NCI-H460 (cell line): Measurements from ENCODE around the gene DCLRE1A. TPM values are rescaled to one million over a fixed set of nuclear protein-coding genes. Genes with fewer than 3 reads are reported as not detected.

Experiments
- DNase-seq: peaks from one replicate; pipeline ENCODE4 v3.0.0-alpha.2; 2016; ENCODE audit warnings: low read depth; ENCODE audit errors: extremely low read depth
- polyA plus RNA-seq: library from polyadenylated mRNA; depleted of rRNA; stranded (reverse); fragments of >200 nt; gene quantifications from 2 replicates; pipeline ENCODE4 v1.2.3, GENCODE V29; 2014; cell fraction: nucleus; rRNA removed
- total RNA-seq: library from RNA; depleted of rRNA; stranded (reverse); fragments of >200 nt; shearing (Covaris generic); gene quantifications from 2 replicates; pipeline ENCODE4 v1.2.3, GENCODE V29; 2014; rRNA removed

The DCLRE1A gene
- 22.3 and 23.5 TPM in 2 replicates for total RNA-seq
- polyA plus RNA-seq = 16.1 and 21.0 TPM in 2 replicates

- DNase-seq = peak; percentile 69
Observed at GRCh38 chr10:113854013-113854760, at the start of gene DCLRE1A, which contains the start of gene NHLRC2. DCLRE1A (minus strand) TSS chr10:113854082; CDS start chr10:113853182, 900 bp downstream. NHLRC2 (plus strand) TSS chr10:113854661; CDS start chr10:113854873, 212 bp downstream.

DNA sequence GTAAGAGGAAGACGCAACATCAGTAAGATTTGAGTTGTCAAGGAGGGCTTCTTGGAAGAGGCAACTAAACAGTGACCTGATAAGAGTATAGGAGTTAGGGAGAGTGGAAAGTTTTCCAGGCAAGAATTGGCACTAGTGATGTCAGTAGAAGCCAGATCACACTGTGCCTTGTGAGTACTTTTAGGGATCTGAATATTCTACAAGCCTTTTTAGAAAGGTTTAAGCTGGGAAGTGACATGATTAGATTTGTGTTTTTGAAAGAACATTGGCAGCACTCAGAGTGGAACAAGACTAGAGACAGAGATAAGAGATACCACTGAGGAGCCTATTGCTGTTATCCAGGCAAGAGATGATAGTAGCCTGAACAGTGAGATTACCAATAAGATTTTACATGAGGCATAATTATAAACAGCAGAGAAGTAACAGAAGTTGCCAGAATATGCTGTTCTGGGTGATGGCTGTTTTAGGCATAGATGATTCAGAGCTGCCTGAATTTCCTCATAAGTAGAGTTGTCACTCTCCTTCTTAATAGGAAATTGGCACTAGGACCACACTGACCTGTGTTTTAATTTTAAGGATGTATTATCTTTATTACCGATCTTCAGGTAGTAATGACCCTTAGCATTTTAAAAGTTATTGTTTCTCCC lies 46.2 kb upstream of the DCLRE1A start:
- no peak for DNase-seq

DNA sequence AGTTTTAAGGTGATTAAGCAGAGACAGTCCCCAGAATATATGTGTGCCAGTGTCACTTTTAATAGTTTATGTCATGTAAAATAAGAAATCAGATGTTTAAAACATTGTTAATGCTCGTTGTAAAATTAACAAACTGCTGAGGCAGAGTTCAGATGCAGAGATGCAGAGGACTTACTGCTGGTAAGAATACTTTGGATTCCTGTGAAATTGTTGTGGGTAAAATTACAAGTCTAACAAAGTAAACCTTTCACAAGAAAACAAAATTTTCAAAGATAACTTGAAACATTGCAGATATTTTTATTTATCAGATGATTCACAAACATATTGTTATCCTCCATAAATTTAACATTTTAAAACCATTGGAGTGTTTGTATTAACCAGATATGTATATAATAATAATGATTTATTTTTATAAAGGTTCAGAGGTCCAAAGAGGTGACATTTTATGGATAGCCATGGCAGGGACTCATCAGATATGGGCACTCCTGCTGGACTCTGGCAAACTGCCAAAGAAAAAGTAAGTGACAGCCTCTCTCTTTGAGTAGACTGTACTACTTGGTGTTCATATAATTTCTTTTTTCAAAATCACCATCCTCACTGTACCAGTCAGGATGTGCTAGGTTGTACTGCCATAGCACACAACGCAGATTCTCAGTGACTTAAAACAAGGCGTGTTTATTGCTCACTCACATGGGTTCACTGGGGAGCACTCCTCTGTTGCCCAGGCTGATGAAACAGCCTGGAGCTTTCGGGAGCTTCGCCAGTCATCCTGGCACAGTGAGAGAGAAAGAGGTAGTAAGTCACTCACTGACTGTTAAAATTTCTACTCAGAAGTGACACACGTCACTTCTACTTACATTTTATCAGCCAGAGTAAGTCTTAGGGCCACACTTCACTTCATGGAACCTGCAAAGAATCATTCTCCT lies 44.1 kb upstream of the DCLRE1A start:
- no peak for DNase-seq

DNA sequence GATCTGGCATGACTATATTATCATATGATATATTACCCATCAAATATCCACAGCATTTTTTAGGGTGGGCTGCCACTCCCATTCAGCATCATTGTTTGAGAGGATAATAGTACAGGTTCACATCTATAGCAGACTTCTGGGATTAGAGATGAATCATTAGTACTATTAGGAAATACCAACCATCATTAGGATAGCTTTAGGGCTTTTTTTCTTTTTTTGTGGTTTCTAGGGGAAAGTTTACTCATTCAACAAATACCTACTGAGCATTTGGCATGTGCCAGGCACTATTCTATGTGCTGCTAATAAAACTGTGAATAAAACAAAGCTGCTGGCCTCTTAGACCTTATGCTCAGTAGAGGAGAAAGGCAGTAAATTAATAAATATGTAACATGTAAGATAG lies 41.1 kb upstream of the DCLRE1A start:
- no peak for DNase-seq

DNA sequence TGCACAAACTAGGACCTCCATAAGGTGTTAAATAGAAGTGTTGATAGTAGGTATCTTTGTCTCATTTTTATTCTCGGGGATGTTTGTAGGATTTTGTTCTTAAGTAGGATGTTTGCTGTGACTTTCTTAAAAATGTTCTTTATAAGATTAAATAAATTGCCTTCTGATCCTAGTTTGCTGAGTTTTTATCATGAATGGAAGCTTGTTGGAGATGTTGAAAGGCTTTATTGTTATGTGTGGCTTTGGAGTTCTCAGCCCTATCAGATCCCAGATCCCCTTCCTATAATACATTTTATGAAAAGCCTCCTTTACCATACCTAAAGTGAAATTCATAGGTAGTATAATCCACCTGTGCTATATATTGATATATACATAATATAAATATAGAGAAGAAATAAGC lies 40.7 kb upstream of the DCLRE1A start:
- no peak for DNase-seq

DNA sequence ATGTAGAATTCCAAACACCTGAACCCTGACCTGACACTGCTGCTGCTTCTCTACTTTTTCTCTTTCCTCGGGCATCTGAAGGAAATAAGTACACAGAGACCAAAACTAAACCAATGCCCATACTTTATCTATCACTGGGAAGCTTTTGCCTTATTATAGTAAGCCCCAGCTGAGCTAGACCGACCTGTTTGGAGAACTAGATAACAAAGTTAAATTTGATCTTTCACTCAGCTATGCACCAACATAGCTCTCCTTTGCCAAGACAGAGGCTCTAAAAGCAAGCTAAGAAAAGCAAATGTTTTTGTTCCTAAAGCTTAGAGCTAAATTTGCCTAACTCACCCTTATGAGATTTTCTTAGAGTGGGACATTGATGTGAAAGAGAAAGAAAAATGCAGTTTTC lies 39.7 kb upstream of the DCLRE1A start:
- DNase-seq = no peak

- DNase-seq = no peak
Observed at GRCh38 chr10:113891476-113891875, 37.6 kb upstream of the DCLRE1A start.

GRCh38 chr10:113890769-113891168 lies 36.9 kb upstream of the DCLRE1A start:
- no peak for DNase-seq

GRCh38 chr10:113889911-113890310 lies 36.0 kb upstream of the DCLRE1A start:
- no peak for DNase-seq

GRCh38 chr10:113882240-113882639 lies 28.4 kb upstream of the DCLRE1A start:
- no peak for DNase-seq

DNA sequence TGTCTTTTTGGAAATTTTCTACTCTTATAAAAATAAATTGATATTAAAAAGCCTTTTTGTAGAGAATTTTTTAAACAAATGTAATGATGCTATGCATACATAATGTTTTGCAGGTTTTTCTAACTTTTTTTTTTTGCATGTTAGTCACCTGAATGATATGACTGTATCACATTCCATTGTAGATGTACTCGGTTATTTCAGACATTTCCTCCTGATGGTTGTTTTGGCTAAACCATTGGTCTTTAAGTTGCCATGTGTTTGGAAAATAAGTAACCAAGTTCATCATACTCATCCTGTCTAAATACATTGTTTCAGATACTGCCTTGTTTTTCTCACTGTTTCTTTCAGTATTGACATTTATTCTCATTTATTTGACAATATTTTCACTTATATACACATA lies 26.4 kb upstream of the DCLRE1A start:
- no peak for DNase-seq

GRCh38 chr10:113879691-113880090 lies 25.8 kb upstream of the DCLRE1A start:
- DNase-seq = no peak

DNA sequence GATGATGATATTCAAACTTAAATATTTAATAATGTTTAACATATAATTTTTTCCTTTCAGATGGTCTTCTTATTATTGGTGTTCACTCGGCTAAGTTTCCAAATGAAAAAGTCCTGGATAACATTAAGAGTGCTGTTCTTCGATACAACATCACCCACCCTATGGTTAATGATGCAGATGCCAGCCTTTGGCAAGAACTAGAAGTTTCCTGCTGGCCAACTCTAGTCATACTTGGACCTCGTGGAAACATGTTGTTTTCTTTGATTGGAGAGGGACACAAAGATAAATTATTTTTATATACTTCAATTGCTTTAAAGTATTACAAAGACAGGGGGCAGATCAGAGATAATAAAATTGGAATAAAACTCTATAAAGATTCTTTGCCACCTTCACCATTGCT lies 22.6 kb upstream of the DCLRE1A start:
- DNase-seq = no peak

GRCh38 chr10:113875212-113875611 lies 21.3 kb upstream of the DCLRE1A start:
- DNase-seq = no peak

DNA sequence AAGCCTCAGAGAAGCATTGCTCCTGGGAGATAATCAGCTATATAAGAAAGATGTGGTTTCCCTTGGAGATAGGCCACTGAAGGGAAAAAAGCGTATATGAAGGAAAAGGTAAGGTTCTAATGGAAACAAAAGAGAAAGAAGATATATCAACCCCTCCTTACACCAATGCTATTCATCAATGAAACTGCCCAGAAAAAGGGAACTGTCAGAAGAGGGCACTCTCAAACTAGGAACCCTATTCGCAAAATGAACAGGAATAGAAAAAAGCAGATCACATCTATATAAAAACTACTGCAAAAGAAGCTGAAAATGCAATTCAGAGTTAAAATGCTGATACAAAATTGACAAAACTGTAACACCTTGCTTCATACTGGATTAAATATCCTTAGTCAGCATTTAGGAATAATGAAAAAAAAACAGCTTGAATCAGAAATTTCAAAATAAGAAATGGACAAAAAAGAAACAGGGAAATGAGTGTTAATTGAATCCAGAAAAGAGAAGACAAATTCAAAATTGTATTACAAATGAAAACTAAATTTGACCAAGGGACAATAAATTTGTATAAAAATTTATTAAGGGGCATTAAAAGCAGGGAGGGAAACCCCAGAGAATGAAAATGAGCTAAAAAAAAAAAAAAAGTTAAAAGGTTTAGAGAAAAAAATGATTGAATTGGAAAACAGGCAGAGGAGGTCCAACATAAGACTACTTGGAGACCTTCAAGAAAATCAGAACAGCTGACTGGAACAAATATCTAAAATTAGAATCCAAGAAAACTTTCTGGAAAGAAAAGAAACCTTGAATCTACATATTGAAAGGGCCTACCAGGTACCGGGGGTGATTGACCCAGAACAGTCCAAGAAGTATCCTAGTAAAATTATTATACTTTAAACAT lies 18.5 kb upstream of the DCLRE1A start:
- no peak for DNase-seq

GRCh38 chr10:113869789-113870188 lies 15.9 kb upstream of the DCLRE1A start:
- DNase-seq = no peak

- DNase-seq = no peak
Observed at GRCh38 chr10:113867904-113868303, 14.0 kb upstream of the DCLRE1A start.

GRCh38 chr10:113866551-113867394 lies 12.9 kb upstream of the DCLRE1A start:
- no peak for DNase-seq

GRCh38 chr10:113865901-113866300 lies 12.0 kb upstream of the DCLRE1A start:
- DNase-seq = no peak
